Activated CD8-positive, alpha-beta T cell treated with anti-CD3 and anti-CD28 coated beads for 36 hours (primary cell): ENCODE results near the gene ECE1. TPM values are rescaled to one million over a fixed set of nuclear protein-coding genes. Genes with fewer than 3 reads are reported as not detected.

Source experiments
- ATAC-seq: fragments of 200-7000 bp; cut with Tn5 transposase; one replicate; pipeline ENCODE4 v1.10.0; 2021; ENCODE audit warnings: mild to moderate bottlenecking, moderate library complexity
- CTCF ChIA-PET: fragments of 350-600 bp; sonication (Branson Sonifier 250); formaldehyde crosslinking; loops from one replicate; lab custom pipeline; 2021; ENCODE audit warnings: antibody characterized with exemption; lab: Charles Lee
- POLR2A ChIA-PET: fragments of 350-600 bp; sonication (Branson Sonifier 250); formaldehyde crosslinking; loops from one replicate; lab custom pipeline; 2021; ENCODE audit warnings: antibody characterized with exemption; lab: Charles Lee
- DNase-seq: peaks from one replicate; pipeline ENCODE4 v3.0.0-alpha.2; 2020
- H3K27ac Mint-ChIP-seq: one replicate; pipeline ENCODE4 v1.8.0; 2021; ENCODE audit warnings: mild to moderate bottlenecking, mixed read lengths
- H3K27me3 Mint-ChIP-seq: one replicate; pipeline ENCODE4 v1.8.0; 2021; ENCODE audit warnings: mixed read lengths
- H3K36me3 Mint-ChIP-seq: one replicate; pipeline ENCODE4 v1.8.0; 2021; ENCODE audit warnings: low read depth, mixed read lengths
- H3K4me1 Mint-ChIP-seq: one replicate; pipeline ENCODE4 v1.8.0; 2021; ENCODE audit warnings: low read depth, mixed read lengths
- H3K4me3 Mint-ChIP-seq: one replicate; pipeline ENCODE4 v1.8.0; 2021; ENCODE audit warnings: mild to moderate bottlenecking, moderate library complexity, mixed read lengths
- H3K9me3 Mint-ChIP-seq: one replicate; pipeline ENCODE4 v1.8.0; 2021; ENCODE audit warnings: mixed read lengths
- intact Hi-C: fragments of 100-400 bp; cut with micrococcal nuclease; formaldehyde crosslinking; loops from one replicate; pipeline ENCODE4 v1.10.0; 2022
- total RNA-seq, 2 experiments: library from RNA; stranded (reverse); gene quantifications; one replicate each; pipeline ENCODE4 v1.2.3, GENCODE V29; 2021
- TF ChIP-seq, protein P1 (sequence below): fragments of 200-600 bp; IDR thresholded peaks from one replicate; pipeline ENCODE4 v1.8.0; 2022; ENCODE audit warnings: antibody characterized with exemption, mild to moderate bottlenecking

ECE1 gene
- total RNA-seq, 2 experiments from 2014 or later, result 118 to 127 TPM

DNA sequence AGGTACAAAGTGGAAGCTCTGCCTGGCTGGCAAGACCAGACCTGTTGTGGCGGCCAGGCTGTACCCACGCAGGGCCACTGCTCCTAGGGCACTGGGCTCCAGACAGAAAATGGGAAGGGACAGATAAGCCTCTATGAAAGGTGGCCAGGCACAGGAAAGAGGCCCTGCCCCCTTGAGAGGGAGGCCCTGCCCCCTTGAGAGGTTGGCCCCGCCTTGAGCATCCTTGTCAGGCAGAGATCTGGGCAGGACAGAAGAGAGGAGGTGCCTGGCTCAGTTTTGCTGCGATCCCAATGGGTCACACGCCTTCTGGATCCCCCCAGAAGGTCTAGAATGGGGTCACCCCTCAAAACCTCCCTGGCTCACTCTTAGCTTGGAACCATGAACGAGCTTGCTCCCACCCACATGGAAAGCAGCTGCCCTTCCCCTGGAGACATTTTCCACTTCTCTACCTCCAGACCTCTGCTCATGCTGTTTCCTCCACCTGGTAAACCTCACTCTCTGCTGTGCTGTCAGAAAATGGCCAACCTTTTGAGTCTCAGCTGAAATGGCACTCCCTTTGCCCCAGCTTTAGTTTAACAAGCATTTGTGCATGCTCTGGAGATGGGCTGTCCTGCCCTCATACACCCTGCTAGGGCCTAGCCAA, 17.5 kb upstream of the ECE1 start:
- Mint-ChIP-seq H3K36me3 (peaks cover 19% of the 10 kb centered on the region), H3K4me3 (no peak overlapping the region), H3K4me1 (peaks cover 68% of the 10 kb centered on the region), H3K27me3 (no peaks in the 10 kb centered on the region), H3K27ac (peak overlapping the region; percentile 36), H3K9me3 (no peaks in the 10 kb centered on the region)
- TF ChIP-seq, protein P1, sequence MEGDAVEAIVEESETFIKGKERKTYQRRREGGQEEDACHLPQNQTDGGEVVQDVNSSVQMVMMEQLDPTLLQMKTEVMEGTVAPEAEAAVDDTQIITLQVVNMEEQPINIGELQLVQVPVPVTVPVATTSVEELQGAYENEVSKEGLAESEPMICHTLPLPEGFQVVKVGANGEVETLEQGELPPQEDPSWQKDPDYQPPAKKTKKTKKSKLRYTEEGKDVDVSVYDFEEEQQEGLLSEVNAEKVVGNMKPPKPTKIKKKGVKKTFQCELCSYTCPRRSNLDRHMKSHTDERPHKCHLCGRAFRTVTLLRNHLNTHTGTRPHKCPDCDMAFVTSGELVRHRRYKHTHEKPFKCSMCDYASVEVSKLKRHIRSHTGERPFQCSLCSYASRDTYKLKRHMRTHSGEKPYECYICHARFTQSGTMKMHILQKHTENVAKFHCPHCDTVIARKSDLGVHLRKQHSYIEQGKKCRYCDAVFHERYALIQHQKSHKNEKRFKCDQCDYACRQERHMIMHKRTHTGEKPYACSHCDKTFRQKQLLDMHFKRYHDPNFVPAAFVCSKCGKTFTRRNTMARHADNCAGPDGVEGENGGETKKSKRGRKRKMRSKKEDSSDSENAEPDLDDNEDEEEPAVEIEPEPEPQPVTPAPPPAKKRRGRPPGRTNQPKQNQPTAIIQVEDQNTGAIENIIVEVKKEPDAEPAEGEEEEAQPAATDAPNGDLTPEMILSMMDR, result no peak
- peak; percentile 90 for ATAC-seq
- ChIA-PET POLR2A (interaction anchor here (0.6 to 2.4 kb wide), 8 partner anchors 9 to 124 kb away, joined by 3 to 10 read pairs (median 3); no protein-coding TSS in a partner anchor), CTCF (interaction anchor here (1.0 to 2.6 kb wide), 3 partner anchors 17 to 37 kb away, joined by 3 to 8 read pairs (median 4); no protein-coding TSS in a partner anchor)
- peak; percentile 57 for DNase-seq
- intact Hi-C loops, result no loop called here

DNA sequence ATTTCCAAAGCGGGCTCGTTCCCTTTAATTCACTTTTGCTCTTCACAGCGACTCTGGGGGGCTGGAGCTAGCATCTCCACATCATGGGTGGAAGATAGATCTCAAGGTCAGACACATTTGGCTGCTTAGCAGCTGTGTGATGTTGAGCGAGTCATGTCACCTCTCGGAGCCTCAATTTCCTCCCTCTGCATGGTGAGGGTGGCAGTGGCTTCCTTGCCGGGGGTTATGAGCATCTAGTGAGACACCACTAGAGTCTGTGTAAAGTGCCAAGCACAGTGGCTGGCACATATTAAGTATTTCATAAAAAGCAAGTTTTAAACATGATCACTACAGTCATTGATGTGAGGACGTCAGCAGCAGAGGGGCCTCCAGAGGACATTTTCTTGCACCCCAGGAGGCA, 16.9 kb upstream of the ECE1 start:
- Mint-ChIP-seq H3K4me1 (peaks cover 73% of the 10 kb centered on the region), H3K27ac (peak overlapping the region; percentile 36), H3K27me3 (no peaks in the 10 kb centered on the region), H3K9me3 (no peaks in the 10 kb centered on the region), H3K4me3 (no peak overlapping the region), H3K36me3 (peaks cover 19% of the 10 kb centered on the region)
- POLR2A ChIA-PET, result interaction anchor here (1.1 to 2.4 kb wide), 5 partner anchors 12 to 17 kb away, joined by 3 to 10 read pairs (median 3); no protein-coding TSS in a partner anchor
- ATAC-seq, result peak; percentile 26
- TF ChIP-seq, protein P1, result no peak
- intact Hi-C loops, result no loop called here
- CTCF ChIA-PET, result interaction anchor here (1.9 to 2.6 kb wide), 3 partner anchors 12 to 37 kb away, joined by 4 to 8 read pairs (median 5); no protein-coding TSS in a partner anchor
- DNase-seq, result no peak

DNA sequence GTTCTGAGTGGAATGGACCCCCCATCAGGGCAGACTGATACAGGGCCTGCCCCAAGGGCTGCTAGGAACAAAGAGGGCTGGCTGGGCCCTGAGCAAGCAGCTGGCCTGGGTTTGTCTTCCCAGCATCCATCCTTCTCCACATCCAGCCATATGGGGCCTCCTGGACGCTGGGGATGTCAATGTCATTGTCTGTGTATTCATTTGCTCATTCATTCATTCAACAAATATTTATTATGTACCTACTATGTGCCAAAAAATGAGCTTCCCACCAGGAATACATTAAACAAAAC, 15.6 kb upstream of the ECE1 start:
- DNase-seq (no peak), ATAC-seq (no peak)
- Mint-ChIP-seq H3K27ac (no peak overlapping the region), H3K27me3 (no peaks in the 10 kb centered on the region), H3K4me1 (peaks cover 77% of the 10 kb centered on the region), H3K9me3 (no peaks in the 10 kb centered on the region), H3K36me3 (peaks cover 15% of the 10 kb centered on the region), H3K4me3 (no peak overlapping the region)
- TF ChIP-seq, protein P1, result no peak
- ChIA-PET POLR2A (interaction anchor here (1.2 to 1.6 kb wide), 3 partner anchors 9 to 19 kb away, joined by 3 to 7 read pairs (median 3); no protein-coding TSS in a partner anchor), CTCF (interaction anchor here (1.9 to 2.6 kb wide), 3 partner anchors 11 to 35 kb away, joined by 4 to 8 read pairs (median 5); no protein-coding TSS in a partner anchor)
- intact Hi-C loops, result no loop called here

DNA sequence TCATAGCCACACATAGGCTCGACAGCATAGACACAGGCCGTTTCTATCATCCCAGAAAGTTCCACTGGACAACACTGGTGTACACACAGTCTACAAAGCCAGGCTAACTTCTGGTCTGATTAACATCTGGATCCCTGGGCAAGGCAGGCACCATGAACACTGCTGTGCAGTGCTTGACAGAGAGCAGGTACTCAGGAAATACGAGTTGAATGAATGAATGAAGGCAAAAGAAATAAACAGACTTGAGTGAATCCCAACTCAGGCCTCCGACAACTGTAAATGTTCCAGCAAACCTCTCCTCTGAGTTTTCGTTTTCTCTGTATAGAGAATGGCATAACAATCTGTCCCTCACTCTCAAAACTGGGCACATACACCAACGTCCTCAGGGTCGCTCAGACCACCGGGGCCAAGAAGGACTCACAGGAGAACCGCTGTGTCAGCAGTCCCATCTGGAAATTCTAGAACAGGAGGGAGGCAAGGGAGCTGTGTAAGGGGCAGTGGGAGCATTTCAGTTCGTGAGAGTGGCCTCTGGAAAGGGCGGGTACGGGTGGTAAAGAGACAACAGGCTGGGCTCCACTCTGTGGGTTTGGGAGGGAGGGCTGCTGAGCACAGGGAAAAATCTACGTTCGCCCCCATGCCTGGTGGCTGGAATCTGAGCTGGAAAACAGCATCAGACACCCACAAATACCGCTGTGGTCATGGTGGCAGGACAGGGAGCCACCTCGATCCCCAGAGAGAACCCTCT, 15.1 kb upstream of the ECE1 start:
- TF ChIP-seq, protein P1, result no peak
- Mint-ChIP-seq H3K27me3 (no peaks in the 10 kb centered on the region), H3K27ac (peak overlapping the region; percentile 32), H3K4me3 (no peak overlapping the region), H3K4me1 (peaks cover 76% of the 10 kb centered on the region), H3K36me3 (peaks cover 10% of the 10 kb centered on the region), H3K9me3 (no peaks in the 10 kb centered on the region)
- intact Hi-C loops, result no loop called here
- CTCF ChIA-PET, result interaction anchor here (1.9 to 2.6 kb wide), 3 partner anchors 10 to 35 kb away, joined by 4 to 8 read pairs (median 5); no protein-coding TSS in a partner anchor
- DNase-seq (no peak), ATAC-seq (no peak)
- POLR2A ChIA-PET, result interaction anchor here (1.2 to 1.6 kb wide), 3 partner anchors 10 to 20 kb away, joined by 3 to 7 read pairs (median 3); no protein-coding TSS in a partner anchor
